SK-N-MC (cell line): Measurements from ENCODE around the gene COQ8B.

ENCODE experiments used
- DNase-seq: peaks from one replicate; pipeline ENCODE4 v3.0.0-alpha.2; 2011; ENCODE audit warnings: low read depth, low spot score
- H3K27ac ChIP-seq: fragments of 200-600 bp; sonication (generic); 2 replicates; pipeline ENCODE4 v1.5.1; 2016; ENCODE audit warnings: mixed run types
- H3K36me3 ChIP-seq: fragments of 200-600 bp; sonication (generic); 2 replicates; pipeline ENCODE4 v1.6.1; 2017; ENCODE audit warnings: antibody characterized with exemption, low read length, mixed read lengths; ENCODE audit not compliant: insufficient read depth
- H3K4me3 ChIP-seq: fragments of 200-600 bp; sonication (generic); 2 replicates; pipeline ENCODE4 v1.5.1; 2016
- H3K9ac ChIP-seq: fragments of 200-600 bp; sonication (generic); 2 replicates; pipeline ENCODE4 v1.8.0; 2017; ENCODE audit warnings: mixed run types, mixed read lengths; ENCODE audit not compliant: insufficient read length
- H3K9me3 ChIP-seq: fragments of 200-600 bp; sonication (generic); 2 replicates; pipeline ENCODE4 v1.6.1; 2017; ENCODE audit warnings: low read depth, mild to moderate bottlenecking, antibody characterized with exemption, low read length, moderate library complexity, mixed read lengths
- EZH2 ChIP-seq: fragments of 200-600 bp; sonication (generic); IDR thresholded peaks from one replicate; pipeline ENCODE4 v1.6.1; 2017; ENCODE audit warnings: antibody characterized with exemption
- FOXP2 ChIP-seq: optimal IDR thresholded peaks from 2 replicates; pipeline ENCODE3; 2011; ENCODE audit warnings: mild to moderate bottlenecking, moderate library complexity; ENCODE audit not compliant: insufficient read depth; ENCODE audit errors: extremely low read length, control extremely low read depth
- POLR2AphosphoS5 ChIP-seq: IDR thresholded peaks from 2 replicates; pipeline ENCODE4 v1.6.1; 2012; ENCODE audit warnings: mild to moderate bottlenecking, low read depth, low read length, borderline replicate concordance

Gene COQ8B

GRCh38 chr19:40717325-40717879 lies 716 bp upstream of the COQ8B start:
- no peak for DNase-seq
- no peak for TF ChIP-seq FOXP2
- no peak for TF ChIP-seq EZH2
- TF ChIP-seq POLR2AphosphoS5 = no peak

GRCh38 chr19:40716031-40716481 lies 630 bp downstream of the COQ8B start:
- no peak for DNase-seq
- peak overlapping the region; percentile 84 for H3K9ac ChIP-seq
- H3K27ac ChIP-seq = peak overlapping the region; percentile 97
- TF ChIP-seq FOXP2 (no peak), EZH2 (no peak), POLR2AphosphoS5 (no peak)
- peak overlapping the region; percentile 99 for H3K4me3 ChIP-seq
- no peaks in the 10 kb centered on the region; the same call in 1 of the 2 replicates for H3K36me3 ChIP-seq
- H3K9me3 ChIP-seq = no peaks in the 10 kb centered on the region

More at GRCh38 chr19:40717325-40717879, 716 bp upstream of the COQ8B start:
- Histone ChIP-seq H3K9ac (peak overlapping the region; percentile 84), H3K36me3 (no peaks in the 10 kb centered on the region), H3K27ac (no peak overlapping the region), H3K9me3 (no peaks in the 10 kb centered on the region), H3K4me3 (peak overlapping the region; percentile 99)

DNA sequence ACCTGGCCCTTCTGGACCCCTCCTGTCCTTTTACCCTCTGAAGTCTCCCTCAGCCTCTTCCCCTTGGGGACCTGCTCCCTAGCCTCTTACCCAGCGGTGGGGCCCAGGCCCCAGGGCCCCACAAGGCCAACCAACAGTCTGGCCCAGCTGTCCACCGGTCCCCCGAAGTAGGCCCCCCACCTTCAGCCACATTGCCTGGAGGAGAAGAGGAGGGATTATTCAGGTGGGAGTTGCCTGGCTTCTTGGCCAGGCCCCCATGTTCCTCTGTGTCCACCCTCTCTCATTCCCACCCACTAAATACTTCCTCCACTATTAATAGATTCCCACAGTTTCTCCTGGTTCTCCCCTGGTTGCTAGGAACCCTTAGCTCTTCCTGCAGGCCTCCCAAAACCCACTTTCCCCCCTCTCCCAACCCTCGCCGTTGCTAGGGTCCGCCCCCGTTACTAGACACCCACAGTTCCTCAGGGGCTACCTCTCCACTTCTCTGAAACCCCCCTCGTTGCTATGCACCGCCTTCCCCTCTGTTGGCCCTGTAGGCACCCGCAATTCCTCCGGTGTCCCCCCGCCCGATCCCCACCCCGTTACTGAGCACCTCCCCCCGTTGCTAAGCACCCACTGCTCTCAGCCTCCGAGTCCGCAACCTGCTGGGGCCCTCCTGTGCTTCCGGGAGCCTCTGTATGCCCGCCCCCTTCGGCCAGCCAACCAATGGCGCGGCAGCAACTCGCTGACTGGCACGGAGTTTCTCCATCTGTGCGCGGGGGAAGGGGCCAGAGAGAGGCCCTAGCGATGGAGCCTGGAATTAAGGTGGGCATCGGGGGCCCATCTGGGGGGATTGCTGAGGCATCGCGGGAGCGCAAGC lies 2.0 kb downstream of the COQ8B start:
- Histone ChIP-seq H3K9me3 (no peaks in the 10 kb centered on the region), H3K36me3 (peaks cover 3% of the 10 kb centered on the region; the same call in 1 of the 2 replicates), H3K27ac (peak overlapping the region; percentile 97), H3K9ac (peak overlapping the region; percentile 60), H3K4me3 (peak overlapping the region; percentile 99)
- DNase-seq = peak; percentile 77
- TF ChIP-seq FOXP2 (peak; percentile 47), EZH2 (no peak)

- no peak for DNase-seq
- no peak for TF ChIP-seq EZH2
- TF ChIP-seq FOXP2 = no peak
- TF ChIP-seq POLR2AphosphoS5 = no peak
- Histone ChIP-seq H3K4me3 (peak overlapping the region; percentile 99), H3K9ac (no peak overlapping the region), H3K9me3 (no peaks in the 10 kb centered on the region), H3K27ac (no peak overlapping the region), H3K36me3 (peaks cover 6% of the 10 kb centered on the region; the same call in 1 of the 2 replicates)
Measured at GRCh38 chr19:40713939-40714338, 2.7 kb downstream of the COQ8B start.

GRCh38 chr19:40709817-40710216 lies 6.9 kb downstream of the COQ8B start:
- Histone ChIP-seq H3K27ac (no peak overlapping the region), H3K4me3 (no peak overlapping the region), H3K36me3 (peaks cover 23% of the 10 kb centered on the region), H3K9me3 (no peaks in the 10 kb centered on the region), H3K9ac (no peak overlapping the region)
- TF ChIP-seq FOXP2 (no peak), EZH2 (no peak), POLR2AphosphoS5 (no peak)
- no peak for DNase-seq

- TF ChIP-seq EZH2 = no peak
- TF ChIP-seq POLR2AphosphoS5 = no peak
- no peak for TF ChIP-seq FOXP2
- peaks cover 32% of the 10 kb centered on the region for H3K36me3 ChIP-seq
- no peak overlapping the region for H3K9ac ChIP-seq
- no peak for DNase-seq
- H3K4me3 ChIP-seq = no peak overlapping the region
- no peak overlapping the region for H3K27ac ChIP-seq
- H3K9me3 ChIP-seq = no peaks in the 10 kb centered on the region
Measured at GRCh38 chr19:40707615-40708014, 9.1 kb downstream of the COQ8B start.

DNA sequence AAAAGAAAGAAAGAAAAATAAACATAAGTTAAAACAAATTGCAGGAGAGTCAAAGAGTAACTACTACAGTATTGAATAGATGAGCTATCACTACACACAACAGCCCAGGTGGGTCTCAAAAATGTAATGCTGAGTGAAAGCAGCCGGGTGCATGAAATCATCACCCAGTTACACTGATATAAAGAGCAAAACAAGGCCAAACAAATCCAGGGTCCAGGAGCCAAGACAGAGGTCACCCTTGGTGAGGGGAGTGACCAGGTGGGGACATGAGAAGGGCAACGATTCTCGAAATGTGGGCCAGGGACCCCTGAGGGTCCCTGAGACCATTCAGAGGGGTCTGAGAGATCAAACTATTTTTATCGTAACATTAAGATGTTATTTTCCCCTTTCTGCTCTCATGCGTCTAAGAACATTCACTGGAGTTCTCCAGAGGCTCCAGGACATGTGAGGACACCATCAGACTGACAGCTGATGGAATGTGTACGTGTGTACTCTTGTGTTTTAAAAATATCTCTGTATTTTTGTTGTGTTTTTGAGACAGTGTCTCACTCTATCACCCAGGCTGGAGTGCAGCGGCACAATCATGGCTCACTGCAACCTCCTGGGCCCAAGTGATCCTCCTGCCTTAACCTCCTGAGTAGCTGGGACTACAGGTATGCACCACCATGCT lies 10.6 kb downstream of the COQ8B start:
- H3K27ac ChIP-seq = no peak overlapping the region; the same call in 1 of the 2 replicates
- H3K36me3 ChIP-seq = peaks cover 35% of the 10 kb centered on the region
- no peaks in the 10 kb centered on the region for H3K9me3 ChIP-seq
- DNase-seq = no peak
- no peak overlapping the region for H3K9ac ChIP-seq
- TF ChIP-seq FOXP2 (no peak), EZH2 (no peak), POLR2AphosphoS5 (no peak)
- no peak overlapping the region for H3K4me3 ChIP-seq

- H3K27ac ChIP-seq = no peak overlapping the region
- no peak overlapping the region for H3K4me3 ChIP-seq
- peaks cover 35% of the 10 kb centered on the region for H3K36me3 ChIP-seq
- H3K9ac ChIP-seq = no peak overlapping the region
- no peaks in the 10 kb centered on the region for H3K9me3 ChIP-seq
- TF ChIP-seq EZH2 (no peak), POLR2AphosphoS5 (no peak), FOXP2 (no peak)
- no peak for DNase-seq
Measured at GRCh38 chr19:40705362-40705651, 11.4 kb downstream of the COQ8B start.
